GM23338 (cell line): ENCODE measurements around the gene FN1. TPM values are rescaled to one million over a fixed set of nuclear protein-coding genes. Genes with fewer than 3 reads are reported as not detected.

Experiments used
- ATAC-seq: fragments of 200-7000 bp; cut with Tn5 transposase; 3 replicates; pipeline ENCODE4 v1.9.1; 2020
- DNase-seq: peaks from one replicate; pipeline ENCODE4 v3.0.0-alpha.2; 2015; ENCODE audit warnings: low spot score
- H2AFZ ChIP-seq: fragments of 200-600 bp; sonication (generic); 2 replicates; pipeline ENCODE4 v1.8.0; 2016; ENCODE audit warnings: antibody characterized with exemption, mild to moderate bottlenecking, moderate library complexity
- H3F3A ChIP-seq: fragments of 200-600 bp; sonication (generic); replicated peaks from 2 replicates; pipeline ENCODE4 v1.8.0; 2017; ENCODE audit warnings: antibody characterized with exemption, mixed run types, low read depth
- H3K27ac ChIP-seq: fragments of 200-600 bp; sonication (generic); 2 replicates; pipeline ENCODE4 v1.6.1; 2016; ENCODE audit warnings: low read depth
- H3K27me3 ChIP-seq: fragments of 200-600 bp; sonication (generic); 2 replicates; pipeline ENCODE4 v1.8.0; 2016; ENCODE audit warnings: mild to moderate bottlenecking, mixed run types, moderate library complexity; ENCODE audit not compliant: insufficient read depth
- H3K36me3 ChIP-seq: fragments of 200-600 bp; sonication (generic); 2 replicates; pipeline ENCODE4 v1.8.0; 2016; ENCODE audit warnings: mild to moderate bottlenecking; ENCODE audit not compliant: insufficient read depth
- H3K4me1 ChIP-seq: fragments of 200-600 bp; sonication (generic); 2 replicates; pipeline ENCODE4 v1.8.0; 2016; ENCODE audit warnings: mild to moderate bottlenecking, moderate library complexity; ENCODE audit not compliant: insufficient read depth
- H3K4me2 ChIP-seq: fragments of 200-600 bp; sonication (generic); 2 replicates; pipeline ENCODE4 v1.7.1; 2017; ENCODE audit warnings: mixed run types
- H3K4me3 ChIP-seq: fragments of 200-600 bp; sonication (generic); 2 replicates; pipeline ENCODE4 v1.6.1; 2016; ENCODE audit warnings: mixed run types
- H3K79me2 ChIP-seq: fragments of 200-600 bp; sonication (generic); replicated peaks from 2 replicates; pipeline ENCODE4 v1.8.0; 2017; ENCODE audit warnings: mild to moderate bottlenecking; ENCODE audit not compliant: insufficient read depth
- H3K9me2 ChIP-seq: fragments of 200-600 bp; sonication (generic); 2 replicates; pipeline ENCODE4 v1.8.0; 2017; ENCODE audit not compliant: insufficient read depth
- H4K20me1 ChIP-seq: fragments of 200-600 bp; sonication (generic); replicated peaks from 2 replicates; pipeline ENCODE4 v1.8.0; 2017; ENCODE audit warnings: mild to moderate bottlenecking; ENCODE audit not compliant: insufficient read depth
- H3K27ac Mint-ChIP-seq: 2 replicates; pipeline ENCODE4 v1.8.0; 2020; ENCODE audit warnings: inconsistent platforms, mild to moderate bottlenecking, moderate library complexity, mixed read lengths
- H3K27me3 Mint-ChIP-seq: 3 replicates; pipeline ENCODE4 v1.8.0; 2022; ENCODE audit warnings: low read depth, mild to moderate bottlenecking, moderate library complexity, mixed read lengths, inconsistent platforms; ENCODE audit not compliant: insufficient read depth, poor library complexity
- H3K36me3 Mint-ChIP-seq: 3 replicates; pipeline ENCODE4 v1.8.0; 2021; ENCODE audit warnings: low read depth, mild to moderate bottlenecking, inconsistent platforms, moderate library complexity, mixed read lengths
- H3K4me1 Mint-ChIP-seq: 3 replicates; pipeline ENCODE4 v1.8.0; 2020; ENCODE audit warnings: mild to moderate bottlenecking, inconsistent platforms, mixed read lengths
- H3K4me3 Mint-ChIP-seq: 3 replicates; pipeline ENCODE4 v1.8.0; 2021; ENCODE audit warnings: moderate library complexity, mild to moderate bottlenecking, inconsistent platforms, mixed read lengths
- H3K9me3 Mint-ChIP-seq: 3 replicates; pipeline ENCODE4 v1.8.0; 2020; ENCODE audit warnings: moderate library complexity, mild to moderate bottlenecking, inconsistent platforms, mixed read lengths
- CREB1 ChIP-seq: fragments of 250-450 bp; sonication (Bioruptor Pico); IDR thresholded peaks from 2 replicates; pipeline ENCODE4 v1.5.0; 2020; ENCODE audit warnings: low read depth, mild to moderate bottlenecking, moderate library complexity
- EZH2 ChIP-seq: fragments of 200-600 bp; sonication (generic); IDR thresholded peaks from one replicate; pipeline ENCODE4 v1.8.0; 2017; ENCODE audit warnings: antibody characterized with exemption, mild to moderate bottlenecking, low read depth; ENCODE audit not compliant: unreplicated experiment
- EZH2phosphoT487 ChIP-seq: fragments of 200-600 bp; sonication (generic); IDR thresholded peaks from one replicate; pipeline ENCODE4 v1.8.1; 2018; ENCODE audit warnings: antibody characterized with exemption; ENCODE audit not compliant: unreplicated experiment
- JUNB ChIP-seq: IDR thresholded peaks from one replicate; pipeline ENCODE4 v1.6.1; 2016; ENCODE audit warnings: antibody characterized with exemption; ENCODE audit not compliant: unreplicated experiment
- NANOG ChIP-seq: IDR thresholded peaks from 2 replicates; pipeline ENCODE4 v1.6.1; 2016; ENCODE audit warnings: antibody characterized with exemption, borderline replicate concordance
- POLR2AphosphoS5 ChIP-seq: IDR thresholded peaks from 2 replicates; pipeline ENCODE4 v1.6.1; 2016; ENCODE audit warnings: antibody characterized with exemption, low read depth
- STAT1 ChIP-seq: IDR thresholded peaks from one replicate; pipeline ENCODE4 v1.6.1; 2016; ENCODE audit warnings: antibody characterized with exemption; ENCODE audit not compliant: unreplicated experiment
- ZNF114 ChIP-seq: fragments of 250-450 bp; sonication (Bioruptor Pico); IDR thresholded peaks from 2 replicates; pipeline ENCODE4 v1.5.0; 2020; ENCODE audit warnings: mild to moderate bottlenecking, moderate library complexity
- ZNF331 ChIP-seq: fragments of 250-450 bp; sonication (Bioruptor Pico); IDR thresholded peaks from 2 replicates; pipeline ENCODE4 v1.5.0; 2020; ENCODE audit warnings: low read depth, mild to moderate bottlenecking, moderate library complexity
- ZNF462 ChIP-seq: fragments of 250-450 bp; sonication (Bioruptor Pico); IDR thresholded peaks from 2 replicates; pipeline ENCODE4 v1.5.0; 2020; ENCODE audit warnings: mild to moderate bottlenecking, moderate library complexity
- polyA plus RNA-seq: library from polyadenylated mRNA; unstranded; fragments of >200 nt; fragmentation: Nextera tagmentation; extraction: Ambion mirVana; gene quantifications from 2 replicates; pipeline ENCODE4 v1.2.1, GENCODE V29; 2016
- total RNA-seq: library from RNA; depleted of rRNA; stranded (reverse); fragments of >200 nt; shearing (Covaris generic); gene quantifications from 2 replicates; pipeline ENCODE4 v1.2.3, GENCODE V29; 2014
- TF ChIP-seq, protein P1 (sequence below), 2 experiments: fragments of 200-600 bp in 1 of 2; sonication (generic) in 1 of 2; conservative IDR thresholded peaks; 2 replicates each; pipeline versions ENCODE4 v1.5.1 to v1.6.1; 2016 to 2017; ENCODE audit warnings: antibody characterized with exemption in 2 of 2, low read depth in 2 of 2, mild to moderate bottlenecking in 2 of 2, moderate library complexity in 1 of 2
- TF ChIP-seq, protein P2 (sequence below): IDR thresholded peaks from one replicate; pipeline ENCODE4 v1.6.1; 2018; ENCODE audit warnings: antibody characterized with exemption; ENCODE audit not compliant: unreplicated experiment
- TF ChIP-seq, protein P3 (sequence below): IDR thresholded peaks from 2 replicates; pipeline ENCODE4 v1.6.1; 2016; ENCODE audit warnings: antibody characterized with exemption

Gene FN1
- total and polyA plus RNA-seq, 2 experiments from 2014 or later, result 79.6 to 255 TPM

GRCh38 chr2:215357660-215358059 is 78.2 kb downstream of the FN1 start:
- no peak overlapping the region for H3K4me3 Mint-ChIP-seq
- ATAC-seq, result no peak

More at GRCh38 chr2:215357660-215358059, 78.2 kb downstream of the FN1 start:
- H3K27me3 ChIP-seq, result no peaks in the 10 kb centered on the region
- Mint-ChIP-seq H3K4me1 (peaks cover 13% of the 10 kb centered on the region), H3K36me3 (peaks cover 20% of the 10 kb centered on the region; the same call in 2 of the 3 replicates), H3K9me3 (no peaks in the 10 kb centered on the region), H3K27me3 (no peaks in the 10 kb centered on the region), H3K27ac (0 out of 2 replicates have a peak overlapping the region, but pooled peaks have one; percentile 9)
- no peaks in the 10 kb centered on the region for H3K4me1 ChIP-seq
- H3F3A ChIP-seq, result 0 out of 2 replicates have a peak, but pooled peaks cover 5% of the 10 kb centered on the region
- no peak overlapping the region for H2AFZ ChIP-seq
- TF ChIP-seq ZNF462 (CRISPR knock-in tag), result no peak
- no peak for TF ChIP-seq EZH2phosphoT487
- TF ChIP-seq CREB1 (CRISPR knock-in tag), result no peak
- TF ChIP-seq, protein P1, sequence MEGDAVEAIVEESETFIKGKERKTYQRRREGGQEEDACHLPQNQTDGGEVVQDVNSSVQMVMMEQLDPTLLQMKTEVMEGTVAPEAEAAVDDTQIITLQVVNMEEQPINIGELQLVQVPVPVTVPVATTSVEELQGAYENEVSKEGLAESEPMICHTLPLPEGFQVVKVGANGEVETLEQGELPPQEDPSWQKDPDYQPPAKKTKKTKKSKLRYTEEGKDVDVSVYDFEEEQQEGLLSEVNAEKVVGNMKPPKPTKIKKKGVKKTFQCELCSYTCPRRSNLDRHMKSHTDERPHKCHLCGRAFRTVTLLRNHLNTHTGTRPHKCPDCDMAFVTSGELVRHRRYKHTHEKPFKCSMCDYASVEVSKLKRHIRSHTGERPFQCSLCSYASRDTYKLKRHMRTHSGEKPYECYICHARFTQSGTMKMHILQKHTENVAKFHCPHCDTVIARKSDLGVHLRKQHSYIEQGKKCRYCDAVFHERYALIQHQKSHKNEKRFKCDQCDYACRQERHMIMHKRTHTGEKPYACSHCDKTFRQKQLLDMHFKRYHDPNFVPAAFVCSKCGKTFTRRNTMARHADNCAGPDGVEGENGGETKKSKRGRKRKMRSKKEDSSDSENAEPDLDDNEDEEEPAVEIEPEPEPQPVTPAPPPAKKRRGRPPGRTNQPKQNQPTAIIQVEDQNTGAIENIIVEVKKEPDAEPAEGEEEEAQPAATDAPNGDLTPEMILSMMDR (conservative IDR thresholded peaks at IDR 0.05; ENCODE audit: low read depth in 2 of 2), result no peak
- TF ChIP-seq, protein P2, sequence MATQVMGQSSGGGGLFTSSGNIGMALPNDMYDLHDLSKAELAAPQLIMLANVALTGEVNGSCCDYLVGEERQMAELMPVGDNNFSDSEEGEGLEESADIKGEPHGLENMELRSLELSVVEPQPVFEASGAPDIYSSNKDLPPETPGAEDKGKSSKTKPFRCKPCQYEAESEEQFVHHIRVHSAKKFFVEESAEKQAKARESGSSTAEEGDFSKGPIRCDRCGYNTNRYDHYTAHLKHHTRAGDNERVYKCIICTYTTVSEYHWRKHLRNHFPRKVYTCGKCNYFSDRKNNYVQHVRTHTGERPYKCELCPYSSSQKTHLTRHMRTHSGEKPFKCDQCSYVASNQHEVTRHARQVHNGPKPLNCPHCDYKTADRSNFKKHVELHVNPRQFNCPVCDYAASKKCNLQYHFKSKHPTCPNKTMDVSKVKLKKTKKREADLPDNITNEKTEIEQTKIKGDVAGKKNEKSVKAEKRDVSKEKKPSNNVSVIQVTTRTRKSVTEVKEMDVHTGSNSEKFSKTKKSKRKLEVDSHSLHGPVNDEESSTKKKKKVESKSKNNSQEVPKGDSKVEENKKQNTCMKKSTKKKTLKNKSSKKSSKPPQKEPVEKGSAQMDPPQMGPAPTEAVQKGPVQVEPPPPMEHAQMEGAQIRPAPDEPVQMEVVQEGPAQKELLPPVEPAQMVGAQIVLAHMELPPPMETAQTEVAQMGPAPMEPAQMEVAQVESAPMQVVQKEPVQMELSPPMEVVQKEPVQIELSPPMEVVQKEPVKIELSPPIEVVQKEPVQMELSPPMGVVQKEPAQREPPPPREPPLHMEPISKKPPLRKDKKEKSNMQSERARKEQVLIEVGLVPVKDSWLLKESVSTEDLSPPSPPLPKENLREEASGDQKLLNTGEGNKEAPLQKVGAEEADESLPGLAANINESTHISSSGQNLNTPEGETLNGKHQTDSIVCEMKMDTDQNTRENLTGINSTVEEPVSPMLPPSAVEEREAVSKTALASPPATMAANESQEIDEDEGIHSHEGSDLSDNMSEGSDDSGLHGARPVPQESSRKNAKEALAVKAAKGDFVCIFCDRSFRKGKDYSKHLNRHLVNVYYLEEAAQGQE, result no peak
- TF ChIP-seq NANOG, result no peak
- no peak for TF ChIP-seq JUNB
- TF ChIP-seq ZNF114 (CRISPR knock-in tag), result no peak
- TF ChIP-seq EZH2, result no peak
- TF ChIP-seq, protein P3, sequence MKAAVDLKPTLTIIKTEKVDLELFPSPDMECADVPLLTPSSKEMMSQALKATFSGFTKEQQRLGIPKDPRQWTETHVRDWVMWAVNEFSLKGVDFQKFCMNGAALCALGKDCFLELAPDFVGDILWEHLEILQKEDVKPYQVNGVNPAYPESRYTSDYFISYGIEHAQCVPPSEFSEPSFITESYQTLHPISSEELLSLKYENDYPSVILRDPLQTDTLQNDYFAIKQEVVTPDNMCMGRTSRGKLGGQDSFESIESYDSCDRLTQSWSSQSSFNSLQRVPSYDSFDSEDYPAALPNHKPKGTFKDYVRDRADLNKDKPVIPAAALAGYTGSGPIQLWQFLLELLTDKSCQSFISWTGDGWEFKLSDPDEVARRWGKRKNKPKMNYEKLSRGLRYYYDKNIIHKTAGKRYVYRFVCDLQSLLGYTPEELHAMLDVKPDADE, result no peak
- TF ChIP-seq ZNF331, result no peak
- no peak for TF ChIP-seq STAT1
- no peak for TF ChIP-seq POLR2AphosphoS5
- no peak overlapping the region for H3K27ac ChIP-seq
- DNase-seq, result no peak
- H3K4me2 ChIP-seq, result no peak overlapping the region
- H4K20me1 ChIP-seq, result no peaks in the 10 kb centered on the region; the same call in none of the 2 replicates
- no peaks in the 10 kb centered on the region for H3K79me2 ChIP-seq
- H3K4me3 ChIP-seq, result no peak overlapping the region
- peaks cover 15% of the 10 kb centered on the region; the same call in 1 of the 2 replicates for H3K36me3 ChIP-seq
- H3K9me2 ChIP-seq, result no peaks in the 10 kb centered on the region
